UCSD-AML1 (cell line): Measurements from ENCODE around the gene DPYD.

Source experiments
- DNase-seq: peaks from one replicate; lab custom pipeline; 2025; ENCODE audit not compliant: unreplicated experiment; lab: John Stamatoyannopoulos, UW

DPYD gene

GRCh38 chr1:97792655-97793054 lies 128.2 kb downstream of the DPYD start:
- DNase-seq: no peak

GRCh38 chr1:97791251-97791650 lies 129.6 kb downstream of the DPYD start:
- no peak for DNase-seq

- DNase-seq: no peak
Observed at GRCh38 chr1:97787231-97787630, 133.6 kb downstream of the DPYD start.

GRCh38 chr1:97784661-97785060 lies 136.2 kb downstream of the DPYD start:
- DNase-seq: no peak

- no peak for DNase-seq
Observed at GRCh38 chr1:97783751-97784150, 137.1 kb downstream of the DPYD start.

- no peak for DNase-seq
Observed at GRCh38 chr1:97781762-97782337, 139.0 kb downstream of the DPYD start.

GRCh38 chr1:97780884-97781283 lies 139.9 kb downstream of the DPYD start:
- no peak for DNase-seq

- DNase-seq: no peak
Observed at GRCh38 chr1:97778718-97779117, 142.1 kb downstream of the DPYD start.

- DNase-seq: no peak
Observed at GRCh38 chr1:97770376-97770775, 150.5 kb downstream of the DPYD start.

GRCh38 chr1:97767381-97767780 lies 153.5 kb downstream of the DPYD start:
- DNase-seq: no peak

GRCh38 chr1:97764991-97765390 lies 155.8 kb downstream of the DPYD start:
- DNase-seq: no peak

GRCh38 chr1:97761637-97762036 lies 159.2 kb downstream of the DPYD start:
- DNase-seq: no peak

- no peak for DNase-seq
Observed at GRCh38 chr1:97759078-97759477, 161.8 kb downstream of the DPYD start.

GRCh38 chr1:97758541-97759057 lies 162.2 kb downstream of the DPYD start:
- no peak for DNase-seq

GRCh38 chr1:97745912-97746311 lies 174.9 kb downstream of the DPYD start:
- no peak for DNase-seq

- no peak for DNase-seq
Observed at GRCh38 chr1:97744977-97745376, 175.9 kb downstream of the DPYD start.

GRCh38 chr1:97743129-97743528 lies 177.7 kb downstream of the DPYD start:
- DNase-seq: no peak

GRCh38 chr1:97740891-97741290 lies 179.9 kb downstream of the DPYD start:
- DNase-seq: no peak

GRCh38 chr1:97739596-97740103 lies 181.2 kb downstream of the DPYD start:
- no peak for DNase-seq

- DNase-seq: no peak
Observed at GRCh38 chr1:97738270-97738669, 182.6 kb downstream of the DPYD start.

- DNase-seq: no peak
Observed at GRCh38 chr1:97730271-97730670, 190.6 kb downstream of the DPYD start.

- no peak for DNase-seq
Observed at GRCh38 chr1:97728436-97728835, 192.4 kb downstream of the DPYD start.

- DNase-seq: no peak
Observed at GRCh38 chr1:97727029-97727428, 193.8 kb downstream of the DPYD start.
